Measurements from ENCODE around the gene PPP1R18. TPM values are rescaled to one million over a fixed set of nuclear protein-coding genes. Genes with fewer than 3 reads are reported as not detected.
A peak's percentile ranks its signal among the peaks of the same experiment; 100 is the strongest.

PPP1R18 gene
- total RNA-seq, 1 donor from 2014 or later, result 22.5 TPM

DNA sequence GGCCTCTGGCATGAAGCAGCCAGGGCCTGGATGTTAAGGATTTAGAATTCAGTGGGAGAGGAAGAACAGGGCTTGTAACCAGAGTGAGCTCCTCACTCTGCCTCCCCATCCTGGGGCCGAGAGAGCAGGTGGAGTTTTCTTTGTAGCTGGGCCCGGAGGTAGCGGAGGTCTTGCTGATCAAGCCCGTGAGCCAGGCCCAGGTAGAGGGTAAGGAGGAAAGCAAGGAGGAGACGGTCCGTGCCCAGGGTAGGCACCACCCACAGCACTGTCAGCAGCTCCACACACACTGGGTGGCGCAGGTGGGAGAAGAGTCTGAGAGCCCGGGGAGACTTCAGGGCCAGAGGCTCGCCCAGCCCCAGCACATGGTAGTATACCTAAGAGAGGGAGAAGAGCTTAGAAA is 2.1 kb upstream of the PPP1R18 start:
- Mint-ChIP-seq H3K4me3 (ENCODE audit: low read depth) (peak overlapping the region; percentile 0), H3K4me1 (ENCODE audit: low read depth) (peaks cover 46% of the 10 kb centered on the region), H3K36me3 (ENCODE audit: insufficient read depth) (peaks cover 1% of the 10 kb centered on the region), H3K9me3 (ENCODE audit: low read depth) (no peaks in the 10 kb centered on the region), H3K27me3 (no peaks in the 10 kb centered on the region), H3K27ac (no peak overlapping the region)
- TF ChIP-seq, protein P1, sequence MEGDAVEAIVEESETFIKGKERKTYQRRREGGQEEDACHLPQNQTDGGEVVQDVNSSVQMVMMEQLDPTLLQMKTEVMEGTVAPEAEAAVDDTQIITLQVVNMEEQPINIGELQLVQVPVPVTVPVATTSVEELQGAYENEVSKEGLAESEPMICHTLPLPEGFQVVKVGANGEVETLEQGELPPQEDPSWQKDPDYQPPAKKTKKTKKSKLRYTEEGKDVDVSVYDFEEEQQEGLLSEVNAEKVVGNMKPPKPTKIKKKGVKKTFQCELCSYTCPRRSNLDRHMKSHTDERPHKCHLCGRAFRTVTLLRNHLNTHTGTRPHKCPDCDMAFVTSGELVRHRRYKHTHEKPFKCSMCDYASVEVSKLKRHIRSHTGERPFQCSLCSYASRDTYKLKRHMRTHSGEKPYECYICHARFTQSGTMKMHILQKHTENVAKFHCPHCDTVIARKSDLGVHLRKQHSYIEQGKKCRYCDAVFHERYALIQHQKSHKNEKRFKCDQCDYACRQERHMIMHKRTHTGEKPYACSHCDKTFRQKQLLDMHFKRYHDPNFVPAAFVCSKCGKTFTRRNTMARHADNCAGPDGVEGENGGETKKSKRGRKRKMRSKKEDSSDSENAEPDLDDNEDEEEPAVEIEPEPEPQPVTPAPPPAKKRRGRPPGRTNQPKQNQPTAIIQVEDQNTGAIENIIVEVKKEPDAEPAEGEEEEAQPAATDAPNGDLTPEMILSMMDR (IDR thresholded peaks at IDR 0.05; ENCODE audit: unreplicated experiment), result no peak
- no peak for DNase-seq (ENCODE audit: low spot score, unreplicated experiment)

DNA sequence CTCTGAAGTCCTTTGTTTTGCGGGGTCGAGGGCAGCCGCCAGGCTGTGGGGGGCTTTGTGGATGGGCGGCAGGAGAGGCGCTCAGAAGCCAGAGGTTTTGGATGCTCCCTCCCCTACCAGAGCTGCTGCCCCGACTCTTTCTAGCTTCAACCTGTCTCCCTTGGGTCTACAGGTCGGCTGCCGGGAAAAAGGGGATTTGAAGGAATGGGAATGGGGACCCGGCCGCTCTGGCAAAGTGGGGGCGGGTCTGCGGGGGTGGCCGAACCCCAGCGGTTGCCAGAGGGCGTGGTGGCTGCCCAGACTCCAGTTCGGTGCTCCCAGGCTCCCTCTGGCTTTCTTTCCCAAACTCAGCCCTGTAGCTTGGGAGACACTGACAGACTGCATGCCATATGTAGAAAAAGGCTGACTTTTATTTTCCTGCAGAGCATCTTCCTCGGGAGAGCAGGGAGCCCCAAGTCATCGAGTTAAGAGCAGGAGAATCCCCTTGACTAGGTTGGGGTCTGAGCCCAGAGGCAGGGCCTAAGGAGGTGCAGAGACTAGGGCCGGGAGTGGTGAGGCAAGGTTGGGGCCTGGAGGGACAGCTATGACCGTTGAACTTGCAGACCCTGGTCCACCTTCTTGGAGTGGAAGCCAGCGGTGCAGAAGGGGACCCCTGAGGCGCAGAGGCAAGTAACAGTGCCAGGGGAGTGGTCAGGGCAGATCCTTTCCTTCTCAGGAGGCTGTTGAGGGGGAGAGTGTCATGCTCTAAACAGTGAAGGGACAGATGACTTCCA is 1.4 kb upstream of the PPP1R18 start:
- no peaks in the 10 kb centered on the region for H3K27me3 Mint-ChIP-seq
- H3K4me1 Mint-ChIP-seq (ENCODE audit: low read depth), result peaks cover 51% of the 10 kb centered on the region
- peak overlapping the region; percentile 89 for H3K4me3 Mint-ChIP-seq (ENCODE audit: low read depth)
- peaks cover 1% of the 10 kb centered on the region for H3K36me3 Mint-ChIP-seq (ENCODE audit: insufficient read depth)
- TF ChIP-seq, protein P1 (IDR thresholded peaks at IDR 0.05; ENCODE audit: unreplicated experiment), result no peak
- DNase-seq (ENCODE audit: low spot score, unreplicated experiment), result no peak
- H3K9me3 Mint-ChIP-seq (ENCODE audit: low read depth), result no peaks in the 10 kb centered on the region
- peak overlapping the region; percentile 93 for H3K27ac Mint-ChIP-seq

DNA sequence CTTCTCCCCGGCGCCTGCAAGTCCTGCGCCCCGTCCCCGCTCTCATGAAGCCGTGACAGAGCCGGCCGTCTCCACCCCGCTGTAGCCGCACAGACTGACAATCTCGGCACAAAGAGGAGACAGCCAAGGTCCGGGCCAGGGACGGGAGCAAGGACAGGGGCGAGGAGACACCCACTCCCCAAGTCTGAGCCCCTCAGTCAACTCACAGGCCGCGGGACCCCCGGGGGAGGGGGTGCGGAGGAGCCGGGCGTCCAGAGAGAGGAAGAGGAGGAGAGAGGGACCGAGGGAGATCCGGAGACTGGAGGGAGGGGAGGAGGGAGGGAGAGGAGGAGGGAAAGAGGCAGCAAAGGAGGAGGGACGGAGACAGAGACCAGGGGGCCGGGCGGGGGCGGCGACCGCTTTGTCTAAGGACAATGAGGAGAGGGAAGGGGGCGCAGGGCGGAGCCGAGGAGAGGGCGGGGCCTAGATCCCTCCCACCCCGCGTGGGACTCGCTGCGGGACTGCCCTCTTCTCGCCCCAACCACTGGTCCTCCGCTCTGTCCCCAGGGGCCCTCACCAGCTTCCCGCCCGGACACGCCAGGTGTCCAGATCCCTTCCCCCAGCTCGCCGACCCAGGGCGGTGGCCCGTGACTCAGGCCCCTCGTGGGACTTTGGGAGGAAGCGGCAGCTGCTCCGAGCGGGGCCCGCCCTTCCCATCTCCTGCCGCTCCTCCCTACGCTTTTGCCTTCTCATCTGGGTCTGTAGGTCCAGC is 638 bp upstream of the PPP1R18 start:
- peak overlapping the region; percentile 93 for H3K27ac Mint-ChIP-seq
- no peaks in the 10 kb centered on the region for H3K9me3 Mint-ChIP-seq (ENCODE audit: low read depth)
- DNase-seq (ENCODE audit: low spot score, unreplicated experiment), result peak; percentile 65
- H3K4me1 Mint-ChIP-seq (ENCODE audit: low read depth), result peaks cover 54% of the 10 kb centered on the region
- TF ChIP-seq, protein P1 (IDR thresholded peaks at IDR 0.05; ENCODE audit: unreplicated experiment), result no peak
- peak overlapping the region; percentile 89 for H3K4me3 Mint-ChIP-seq (ENCODE audit: low read depth)
- no peaks in the 10 kb centered on the region for H3K27me3 Mint-ChIP-seq
- H3K36me3 Mint-ChIP-seq (ENCODE audit: insufficient read depth), result peaks cover 1% of the 10 kb centered on the region

DNA sequence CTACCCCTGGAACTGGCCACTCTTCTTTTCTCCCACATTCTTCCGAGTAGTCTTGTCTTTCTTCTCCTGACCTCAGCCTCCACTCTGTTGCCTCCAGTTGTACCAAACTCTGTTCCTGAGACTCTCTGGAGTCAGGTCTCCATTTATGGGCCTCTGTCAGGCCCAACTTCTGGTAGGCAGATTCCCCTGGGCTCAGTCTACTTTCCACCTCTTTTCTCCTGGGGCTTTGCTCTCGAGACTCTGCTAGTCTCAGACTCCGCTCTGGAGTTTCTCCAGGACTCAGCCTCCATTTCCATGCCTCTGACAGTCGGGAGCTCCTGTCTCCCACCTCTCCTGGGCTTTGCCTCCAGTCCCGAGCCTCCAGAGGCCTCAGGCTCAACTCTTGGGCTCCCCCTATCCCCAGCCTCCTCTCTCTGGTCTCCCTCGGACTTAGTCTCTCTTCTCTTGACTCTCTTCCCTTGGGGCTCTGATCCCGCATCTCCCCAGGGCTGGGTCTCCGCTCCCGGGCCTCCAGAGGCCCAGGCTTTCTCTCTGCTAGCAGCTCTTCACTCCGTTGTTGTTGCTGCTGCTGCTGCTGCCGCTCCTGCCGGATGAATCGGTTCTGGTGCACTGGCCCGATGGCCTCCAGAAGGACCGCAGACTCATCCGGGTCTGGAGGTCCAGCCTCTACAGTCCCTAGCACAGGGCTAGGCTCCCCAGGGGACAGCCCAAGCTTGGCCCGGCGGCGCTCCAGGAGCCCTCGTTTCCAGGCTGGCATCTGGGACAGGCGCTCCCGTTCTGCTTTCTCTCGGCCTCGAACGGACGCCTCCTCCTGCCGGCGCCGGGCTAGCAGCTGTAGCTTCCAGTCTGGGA is 1.1 kb downstream of the PPP1R18 start:
- DNase-seq (ENCODE audit: low spot score, unreplicated experiment), result no peak
- Mint-ChIP-seq H3K27me3 (no peaks in the 10 kb centered on the region), H3K4me1 (ENCODE audit: low read depth) (peaks cover 47% of the 10 kb centered on the region), H3K9me3 (ENCODE audit: low read depth) (no peaks in the 10 kb centered on the region), H3K36me3 (ENCODE audit: insufficient read depth) (peaks cover 1% of the 10 kb centered on the region), H3K27ac (no peak overlapping the region), H3K4me3 (ENCODE audit: low read depth) (peak overlapping the region; percentile 89)
- TF ChIP-seq, protein P1 (IDR thresholded peaks at IDR 0.05; ENCODE audit: unreplicated experiment), result no peak

Measured in progenitor cell of endocrine pancreas (in vitro differentiated cells).